H9 (cell line): ENCODE measurements around the gene C16orf74. TPM values are rescaled to one million over a fixed set of nuclear protein-coding genes. Genes with fewer than 3 reads are reported as not detected.

Experiments
- DNase-seq: peaks from one replicate; pipeline ENCODE4 v3.0.0-alpha.2; 2017
- H2AFZ ChIP-seq: one replicate; pipeline ENCODE4 v1.6.1; 2013; ENCODE audit warnings: mild to moderate bottlenecking, low read length, control low read depth, moderate library complexity
- H2AK5ac ChIP-seq: 2 replicates; pipeline ENCODE4 v1.6.1; 2013; ENCODE audit warnings: low read length, control low read depth, mixed read lengths; ENCODE audit not compliant: insufficient read length
- H2BK120ac ChIP-seq: one replicate; pipeline ENCODE4 v1.6.1; 2013; ENCODE audit warnings: low read depth, mild to moderate bottlenecking, low read length, control low read depth, inconsistent platforms; ENCODE audit not compliant: poor library complexity, severe bottlenecking
- H2BK12ac ChIP-seq: 2 replicates; pipeline ENCODE4 v1.6.1; 2013; ENCODE audit warnings: low read length, control low read depth, mixed read lengths, low read depth; ENCODE audit not compliant: insufficient read length
- H2BK15ac ChIP-seq: 2 replicates; pipeline ENCODE4 v1.6.1; 2013; ENCODE audit warnings: low read depth, low read length, control low read depth
- H2BK20ac ChIP-seq: one replicate; pipeline ENCODE4 v1.6.1; 2013; ENCODE audit warnings: low read depth, mild to moderate bottlenecking, low read length, control low read depth, inconsistent platforms; ENCODE audit not compliant: poor library complexity, severe bottlenecking
- H2BK5ac ChIP-seq: 2 replicates; pipeline ENCODE4 v1.6.1; 2013; ENCODE audit warnings: low read length, control low read depth, mixed read lengths; ENCODE audit not compliant: insufficient read length
- H3K14ac ChIP-seq: 2 replicates; pipeline ENCODE4 v1.6.1; 2013; ENCODE audit warnings: low read length, control low read depth; ENCODE audit not compliant: insufficient read depth
- H3K18ac ChIP-seq: 2 replicates; pipeline ENCODE4 v1.6.1; 2013; ENCODE audit warnings: low read depth, mild to moderate bottlenecking, mixed read lengths, low read length, control low read depth; ENCODE audit not compliant: insufficient read length
- H3K23ac ChIP-seq: 2 replicates; pipeline ENCODE4 v1.6.1; 2013; ENCODE audit warnings: low read length, control low read depth, mixed read lengths, low read depth; ENCODE audit not compliant: insufficient read length
- H3K23me2 ChIP-seq: 2 replicates; pipeline ENCODE4 v1.6.1; 2013; ENCODE audit warnings: low read depth, mild to moderate bottlenecking, mixed read lengths, low read length, control low read depth; ENCODE audit not compliant: insufficient read length, poor library complexity, severe bottlenecking
- H3K27ac ChIP-seq: 2 replicates; pipeline ENCODE4 v1.5.1; 2013; ENCODE audit warnings: low read length, control low read depth, mixed read lengths, low read depth; ENCODE audit not compliant: insufficient read length
- H3K27me3 ChIP-seq: 2 replicates; pipeline ENCODE4 v1.6.1; 2013; ENCODE audit warnings: low read length, control low read depth, inconsistent platforms; ENCODE audit not compliant: insufficient read depth
- H3K4ac ChIP-seq: 2 replicates; pipeline ENCODE4 v1.6.1; 2013; ENCODE audit warnings: low read depth, mild to moderate bottlenecking, control low read depth, inconsistent platforms, low read length, moderate library complexity
- H3K4me1 ChIP-seq: 2 replicates; pipeline ENCODE4 v1.6.1; 2013; ENCODE audit warnings: low read length, control low read depth, inconsistent platforms; ENCODE audit not compliant: insufficient read depth
- H3K4me2 ChIP-seq: 2 replicates; pipeline ENCODE4 v1.6.1; 2013; ENCODE audit warnings: low read length, control low read depth, mixed read lengths; ENCODE audit not compliant: insufficient read length, insufficient read depth
- H3K56ac ChIP-seq: 2 replicates; pipeline ENCODE4 v1.6.1; 2013; ENCODE audit warnings: low read depth, mild to moderate bottlenecking, mixed read lengths, low read length, control low read depth; ENCODE audit not compliant: insufficient read length
- H3K79me1 ChIP-seq: 2 replicates; pipeline ENCODE4 v1.6.1; 2013; ENCODE audit warnings: low read depth, mild to moderate bottlenecking, moderate library complexity, low read length, control low read depth, inconsistent platforms; ENCODE audit not compliant: insufficient read depth, poor library complexity, severe bottlenecking
- H3K79me2 ChIP-seq: 2 replicates; pipeline ENCODE4 v1.6.1; 2013; ENCODE audit warnings: low read length, control low read depth, inconsistent platforms; ENCODE audit not compliant: insufficient read depth
- H3K9ac ChIP-seq: 2 replicates; pipeline ENCODE4 v1.6.1; 2013; ENCODE audit warnings: low read length, control low read depth, mixed read lengths; ENCODE audit not compliant: insufficient read length; ENCODE audit errors: extremely low read depth
- H3K9me3 ChIP-seq: one replicate; pipeline ENCODE4 v1.6.1; 2013; ENCODE audit warnings: low read depth, low read length, inconsistent platforms; ENCODE audit not compliant: control insufficient read depth
- H3T11ph ChIP-seq: one replicate; pipeline ENCODE4 v1.6.1; 2013; ENCODE audit warnings: mild to moderate bottlenecking, low read length, control low read depth, inconsistent platforms
- H4K20me1 ChIP-seq: one replicate; pipeline ENCODE4 v1.6.1; 2013; ENCODE audit not compliant: control insufficient read depth, insufficient read length, insufficient read depth
- H4K5ac ChIP-seq: 2 replicates; pipeline ENCODE4 v1.6.1; 2013; ENCODE audit warnings: low read depth, mild to moderate bottlenecking, mixed read lengths, low read length, control low read depth; ENCODE audit not compliant: insufficient read length
- H4K8ac ChIP-seq: replicated peaks from 2 replicates; pipeline ENCODE4 v1.6.1; 2013; ENCODE audit warnings: low read length, control low read depth, mixed read lengths, low read depth; ENCODE audit not compliant: insufficient read length
- H4K91ac ChIP-seq: 2 replicates; pipeline ENCODE4 v1.6.1; 2013; ENCODE audit warnings: low read depth, mild to moderate bottlenecking, moderate library complexity, mixed read lengths, low read length, control low read depth; ENCODE audit not compliant: insufficient read length
- H3K27ac Mint-ChIP-seq, 3 experiments: 2 replicates in 2 of 3; 3 replicates in 1 of 3; pipeline ENCODE4 v1.8.0; 2020 to 2021; ENCODE audit warnings: mixed read lengths in 3 of 3, mild to moderate bottlenecking in 1 of 3, moderate library complexity in 1 of 3
- H3K27me3 Mint-ChIP-seq: 2 replicates; pipeline ENCODE4 v1.8.0; 2021; ENCODE audit warnings: low read depth, mild to moderate bottlenecking, moderate library complexity, mixed read lengths
- H3K36me3 Mint-ChIP-seq, 3 experiments: 2 replicates in 2 of 3; 3 replicates in 1 of 3; pipeline ENCODE4 v1.8.0; 2020 to 2021; ENCODE audit warnings: low read depth in 3 of 3, mixed read lengths in 3 of 3; ENCODE audit not compliant: insufficient read depth in 1 of 3
- H3K4me1 Mint-ChIP-seq, 2 experiments: 2 replicates each; pipeline ENCODE4 v1.8.0; 2020; ENCODE audit warnings: mixed read lengths in 2 of 2
- H3K4me3 Mint-ChIP-seq, 2 experiments: 2 replicates in 1 of 2; 3 replicates in 1 of 2; pipeline ENCODE4 v1.8.0; 2020 to 2021; ENCODE audit warnings: mild to moderate bottlenecking in 2 of 2, mixed read lengths in 2 of 2, moderate library complexity in 1 of 2
- H3K9me3 Mint-ChIP-seq, 2 experiments: 2 replicates in 1 of 2; 3 replicates in 1 of 2; pipeline ENCODE4 v1.8.0; 2020; ENCODE audit warnings: mild to moderate bottlenecking in 2 of 2, mixed read lengths in 2 of 2, moderate library complexity in 1 of 2
- WGBS: extraction: QIAGEN DNeasy Blood & Tissue Kit; methylation state at CpG from one replicate; pipeline ENCODE4 v1.1.7; 2013; ENCODE audit warnings: missing lambda C conversion rate, low lambda C conversion rate, mixed read lengths; ENCODE audit not compliant: insufficient read length; ENCODE audit errors: extremely low coverage; 5-methylcytosine and 5-hydroxymethylcytosine counted together
- total RNA-seq: library from RNA; stranded (reverse); gene quantifications from 2 replicates; pipeline ENCODE4 v1.2.1, GENCODE V29; 2021
- TF ChIP-seq, protein P1 (sequence below): fragments of 200-600 bp; sonication (generic); conservative IDR thresholded peaks from 3 replicates; pipeline ENCODE4 v1.8.0; 2021; ENCODE audit warnings: antibody characterized with exemption, mild to moderate bottlenecking

The C16orf74 gene
- total RNA-seq, 1 experiment from 2014 or later: 5.6 TPM

DNA sequence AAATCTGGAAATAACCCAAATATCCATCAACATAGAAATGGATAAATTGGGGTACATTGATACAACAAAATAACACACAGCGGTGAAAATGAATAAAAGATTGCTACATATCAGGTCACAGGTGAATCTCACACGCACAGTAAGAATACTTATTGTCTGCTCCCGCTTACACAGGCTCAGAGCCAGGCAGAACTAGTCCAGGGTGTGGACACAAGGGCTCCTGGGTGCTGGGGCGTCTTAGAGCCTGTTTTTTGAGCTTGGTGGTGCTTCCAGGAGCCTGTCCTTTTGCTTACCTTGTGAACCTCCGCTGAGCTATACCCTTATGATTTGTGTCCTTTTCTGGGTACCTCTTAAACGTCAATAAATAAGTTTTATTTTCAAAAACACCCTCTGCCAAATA lies 19.8 kb upstream of the C16orf74 start:
- no peak overlapping the region for H3K56ac ChIP-seq
- WGBS: no CpG with 5 or more reads among the region's 6 CpGs
- Mint-ChIP-seq H3K27ac (no peak overlapping the region), H3K9me3 (no peaks in the 10 kb centered on the region), H3K4me1 (peaks cover 20 to 32% of the 10 kb centered on the region in 2 experiments), H3K4me3 (no peak overlapping the region), H3K27me3 (no peaks in the 10 kb centered on the region), H3K36me3 (peaks cover 0 to 8% (median 0%) of the 10 kb centered on the region in 3 experiments; a peak in 2 of 7 replicates)
- H2BK5ac ChIP-seq: no peak overlapping the region
- H4K8ac ChIP-seq: no peak overlapping the region
- no peaks in the 10 kb centered on the region for H3K23me2 ChIP-seq
- no peak overlapping the region for H3K23ac ChIP-seq
- no peak overlapping the region for H2AK5ac ChIP-seq
- no peak overlapping the region for H3K27ac ChIP-seq
- no peak overlapping the region for H2BK120ac ChIP-seq
- no peak overlapping the region for H2BK20ac ChIP-seq
- H3K9ac ChIP-seq: no peak overlapping the region
- H4K5ac ChIP-seq: no peak overlapping the region
- no peaks in the 10 kb centered on the region for H3K9me3 ChIP-seq
- no peak overlapping the region for H3K18ac ChIP-seq
- H2BK12ac ChIP-seq: no peak overlapping the region
- H3K14ac ChIP-seq: no peak overlapping the region
- no peak overlapping the region for H3K4me2 ChIP-seq
- H2BK15ac ChIP-seq: no peak overlapping the region
- no peaks in the 10 kb centered on the region for H3K79me2 ChIP-seq
- no peak overlapping the region for H3T11ph ChIP-seq
- DNase-seq: no peak
- H3K27me3 ChIP-seq: no peaks in the 10 kb centered on the region
- no peak overlapping the region for H3K4ac ChIP-seq
- H3K4me1 ChIP-seq: peaks cover 3% of the 10 kb centered on the region; the same call in 1 of the 2 replicates
- TF ChIP-seq, protein P1, sequence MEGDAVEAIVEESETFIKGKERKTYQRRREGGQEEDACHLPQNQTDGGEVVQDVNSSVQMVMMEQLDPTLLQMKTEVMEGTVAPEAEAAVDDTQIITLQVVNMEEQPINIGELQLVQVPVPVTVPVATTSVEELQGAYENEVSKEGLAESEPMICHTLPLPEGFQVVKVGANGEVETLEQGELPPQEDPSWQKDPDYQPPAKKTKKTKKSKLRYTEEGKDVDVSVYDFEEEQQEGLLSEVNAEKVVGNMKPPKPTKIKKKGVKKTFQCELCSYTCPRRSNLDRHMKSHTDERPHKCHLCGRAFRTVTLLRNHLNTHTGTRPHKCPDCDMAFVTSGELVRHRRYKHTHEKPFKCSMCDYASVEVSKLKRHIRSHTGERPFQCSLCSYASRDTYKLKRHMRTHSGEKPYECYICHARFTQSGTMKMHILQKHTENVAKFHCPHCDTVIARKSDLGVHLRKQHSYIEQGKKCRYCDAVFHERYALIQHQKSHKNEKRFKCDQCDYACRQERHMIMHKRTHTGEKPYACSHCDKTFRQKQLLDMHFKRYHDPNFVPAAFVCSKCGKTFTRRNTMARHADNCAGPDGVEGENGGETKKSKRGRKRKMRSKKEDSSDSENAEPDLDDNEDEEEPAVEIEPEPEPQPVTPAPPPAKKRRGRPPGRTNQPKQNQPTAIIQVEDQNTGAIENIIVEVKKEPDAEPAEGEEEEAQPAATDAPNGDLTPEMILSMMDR: no peak
- no peaks in the 10 kb centered on the region for H3K79me1 ChIP-seq
- H4K91ac ChIP-seq: no peak overlapping the region
- no peaks in the 10 kb centered on the region for H4K20me1 ChIP-seq
- H2AFZ ChIP-seq: no peak overlapping the region
